PC-9 (cell line): ENCODE results near the gene SARS2. TPM values are rescaled to one million over a fixed set of nuclear protein-coding genes. Genes with fewer than 3 reads are reported as not detected.

Source experiments
- BruUV-seq: library from RNA; stranded (reverse); fragments of 400-500 nt; replicated peaks from 2 replicates; lab custom pipeline; 2021; lab: Mats Ljungman, UMichigan
- CTCF ChIA-PET: fragments of 300-600 bp; sonication (Branson Sonifier 250); formaldehyde crosslinking; loops from one replicate; lab custom pipeline; 2022; ENCODE audit warnings: antibody characterized with exemption; lab: Charles Lee
- POLR2A ChIA-PET: fragments of 300-600 bp; sonication (Branson Sonifier 250); formaldehyde crosslinking; loops from one replicate; lab custom pipeline; 2022; ENCODE audit warnings: antibody characterized with exemption; ENCODE audit not compliant: unreplicated experiment; lab: Charles Lee
- DNase-seq, 2 experiments: peaks; one replicate each; pipeline versions ENCODE4 v3.0.0 to v3.0.0-alpha.2; 2015 to 2022; ENCODE audit warnings: mixed read lengths in 1 of 2
- H2AFZ ChIP-seq: fragments of 200-600 bp; sonication (generic); 2 replicates; pipeline ENCODE4 v1.8.1; 2017; ENCODE audit warnings: antibody characterized with exemption
- H3F3A ChIP-seq: fragments of 200-600 bp; sonication (generic); 2 replicates; pipeline ENCODE4 v1.8.1; 2017; ENCODE audit warnings: antibody characterized with exemption, mild to moderate bottlenecking, low read depth; ENCODE audit not compliant: insufficient read depth
- H3K27ac ChIP-seq: fragments of 200-600 bp; sonication (generic); 2 replicates; pipeline ENCODE4 v1.6.1; 2016; ENCODE audit warnings: mixed run types
- H3K27me3 ChIP-seq: fragments of 200-600 bp; sonication (generic); 2 replicates; pipeline ENCODE4 v1.6.1; 2016; ENCODE audit warnings: low read depth, mixed run types; ENCODE audit not compliant: insufficient read depth
- H3K36me3 ChIP-seq: fragments of 200-600 bp; sonication (generic); 2 replicates; pipeline ENCODE4 v1.6.1; 2016; ENCODE audit warnings: low read depth, mixed run types
- H3K4me1 ChIP-seq: fragments of 200-600 bp; sonication (generic); replicated peaks from 2 replicates; pipeline ENCODE4 v1.6.1; 2016; ENCODE audit warnings: mixed run types; ENCODE audit not compliant: insufficient read depth
- H3K4me2 ChIP-seq: fragments of 200-600 bp; sonication (generic); 2 replicates; pipeline ENCODE4 v1.6.1; 2017; ENCODE audit warnings: mixed run types
- H3K4me3 ChIP-seq: fragments of 200-600 bp; sonication (generic); 2 replicates; pipeline ENCODE4 v1.6.1; 2016; ENCODE audit warnings: mixed run types
- H3K79me2 ChIP-seq: fragments of 200-600 bp; sonication (generic); 2 replicates; pipeline ENCODE4 v1.6.1; 2017; ENCODE audit warnings: low read depth, mixed run types
- H3K9me2 ChIP-seq: fragments of 200-600 bp; sonication (generic); 2 replicates; pipeline ENCODE4 v1.8.1; 2017; ENCODE audit warnings: mild to moderate bottlenecking; ENCODE audit not compliant: insufficient read depth
- H3K9me3 ChIP-seq: fragments of 200-600 bp; sonication (generic); 2 replicates; pipeline ENCODE4 v1.8.1; 2016; ENCODE audit warnings: low read depth; ENCODE audit not compliant: insufficient read depth
- H4K20me1 ChIP-seq: fragments of 200-600 bp; sonication (generic); 2 replicates; pipeline ENCODE4 v1.8.1; 2017; ENCODE audit not compliant: insufficient read depth
- CTCF ChIP-seq: fragments of 200-600 bp; sonication (generic); conservative IDR thresholded peaks from 2 replicates; pipeline ENCODE4 v1.6.1; 2017; ENCODE audit warnings: mixed run types, antibody characterized with exemption, mild to moderate bottlenecking, moderate library complexity
- EZH2 ChIP-seq: fragments of 200-600 bp; sonication (generic); IDR thresholded peaks from 2 replicates; pipeline ENCODE4 v1.8.0; 2017; ENCODE audit warnings: antibody characterized with exemption, low read depth
- intact Hi-C: fragments of 100-400 bp; cut with micrococcal nuclease; formaldehyde crosslinking; loops from one replicate; pipeline ENCODE4 v1.10.0; 2022; ENCODE audit not compliant: unreplicated experiment
- total RNA-seq: library from RNA; stranded (reverse); gene quantifications from 2 replicates; pipeline ENCODE4 v1.2.3, GENCODE V29; 2021

Gene SARS2
- total RNA-seq, 1 experiment from 2014 or later = 33.7 TPM

- intact Hi-C loops = no loop called here
- H3K27me3 ChIP-seq = no peaks in the 10 kb centered on the region
- H4K20me1 ChIP-seq = no peaks in the 10 kb centered on the region
- H3K4me3 ChIP-seq = no peak overlapping the region
- DNase-seq = no peak
- TF ChIP-seq EZH2 (no peak), CTCF (no peak)
- peaks cover 20% of the 10 kb centered on the region; the same call in 1 of the 2 replicates for H3F3A ChIP-seq
- POLR2A ChIA-PET = interaction anchor here (0.7 kb wide), 1 partner anchor 35 kb away, joined by 3 read pairs; no protein-coding TSS in a partner anchor
- BruUV-seq = no TSS peak
- CTCF ChIA-PET = no interaction called here
- H3K79me2 ChIP-seq = no peaks in the 10 kb centered on the region
- no peaks in the 10 kb centered on the region for H3K36me3 ChIP-seq
- H3K9me3 ChIP-seq = no peaks in the 10 kb centered on the region
- no peak overlapping the region for H3K4me2 ChIP-seq
- no peaks in the 10 kb centered on the region for H3K9me2 ChIP-seq
- H3K4me1 ChIP-seq = peaks cover 15% of the 10 kb centered on the region
- no peak overlapping the region for H2AFZ ChIP-seq
- H3K27ac ChIP-seq = no peak overlapping the region
Measured at GRCh38 chr19:38869836-38870607, 60.5 kb downstream of the SARS2 start.

- H3F3A ChIP-seq = peaks cover 24% of the 10 kb centered on the region
- H3K27me3 ChIP-seq = no peaks in the 10 kb centered on the region
- TF ChIP-seq EZH2 (no peak), CTCF (no peak)
- CTCF ChIA-PET = no interaction called here
- no peaks in the 10 kb centered on the region for H3K9me2 ChIP-seq
- no peak overlapping the region for H2AFZ ChIP-seq
- no peaks in the 10 kb centered on the region for H3K36me3 ChIP-seq
- intact Hi-C loops = no loop called here
- no peaks in the 10 kb centered on the region for H4K20me1 ChIP-seq
- H3K27ac ChIP-seq = no peak overlapping the region
- no peak overlapping the region for H3K4me3 ChIP-seq
- no peak overlapping the region for H3K4me2 ChIP-seq
- POLR2A ChIA-PET = interaction anchor here (0.7 kb wide), 1 partner anchor 34 kb away, joined by 3 read pairs; no protein-coding TSS in a partner anchor
- DNase-seq = no peak
- peaks cover 20% of the 10 kb centered on the region for H3K4me1 ChIP-seq
- BruUV-seq = no TSS peak
- H3K79me2 ChIP-seq = no peaks in the 10 kb centered on the region
- H3K9me3 ChIP-seq = no peaks in the 10 kb centered on the region
Measured at GRCh38 chr19:38869160-38869835, 61.3 kb downstream of the SARS2 start.

- H4K20me1 ChIP-seq = no peaks in the 10 kb centered on the region
- CTCF ChIA-PET = no interaction called here
Measured at GRCh38 chr19:38868551-38868950, 62.0 kb downstream of the SARS2 start.

More at GRCh38 chr19:38868551-38868950, 62.0 kb downstream of the SARS2 start:
- H3K27me3 ChIP-seq = no peaks in the 10 kb centered on the region
- H3K4me2 ChIP-seq = no peak overlapping the region
- no peak for DNase-seq
- H3K36me3 ChIP-seq = no peaks in the 10 kb centered on the region
- POLR2A ChIA-PET = no interaction called here
- H3K4me1 ChIP-seq = peaks cover 27% of the 10 kb centered on the region
- no peak overlapping the region for H3K4me3 ChIP-seq
- no TSS peak for BruUV-seq
- H3F3A ChIP-seq = peaks cover 29% of the 10 kb centered on the region
- intact Hi-C loops = no loop called here
- TF ChIP-seq CTCF = no peak
- TF ChIP-seq EZH2 = no peak
- H3K9me3 ChIP-seq = no peaks in the 10 kb centered on the region
- no peak overlapping the region for H2AFZ ChIP-seq
- no peaks in the 10 kb centered on the region for H3K79me2 ChIP-seq
- H3K9me2 ChIP-seq = no peaks in the 10 kb centered on the region
- H3K27ac ChIP-seq = no peak overlapping the region
